ENCODE data around the gene KRT83. TPM values are rescaled to one million over a fixed set of nuclear protein-coding genes. Genes with fewer than 3 reads are reported as not detected.
A peak's percentile ranks its signal among the peaks of the same experiment; 100 is the strongest.
"Not testable (repeated sequence)": the region's sequence is repeated elsewhere in the genome, so short reads cannot be mapped to it uniquely, and the experiment has no call there.

Gene KRT83
- total RNA-seq, 1 donor from 2014 or later, result not detected

- Histone ChIP-seq H3K36me3 (ENCODE audit: control insufficient read depth, insufficient read depth, low read length) (no peaks in the 10 kb centered on the region), H3K4me3 (ENCODE audit: low read depth, low read length) (no peak overlapping the region), H3K27me3 (ENCODE audit: control insufficient read depth, insufficient read depth, low read length) (peaks cover 5% of the 10 kb centered on the region)
- FAIRE-seq (no peak), DNase-seq (ENCODE audit: low read depth) (no peak)
- no peak for TF ChIP-seq CTCF (IDR thresholded peaks at IDR 0.05; ENCODE audit: insufficient read depth, low read length, severe bottlenecking)
Observed at GRCh38 chr12:52316701-52317100, 4.5 kb downstream of the KRT83 start.

- no peak for DNase-seq (ENCODE audit: low read depth)
Observed at GRCh38 chr12:52316290-52316689, 4.9 kb downstream of the KRT83 start.

GRCh38 chr12:52315721-52316120, 5.5 kb downstream of the KRT83 start:
- FAIRE-seq; H3K4me3 ChIP-seq (ENCODE audit: low read depth, low read length); H3K36me3 ChIP-seq (ENCODE audit: control insufficient read depth, insufficient read depth, low read length); H3K27me3 ChIP-seq (ENCODE audit: control insufficient read depth, insufficient read depth, low read length): not testable (repeated sequence)
- peak; percentile 50 for TF ChIP-seq CTCF (IDR thresholded peaks at IDR 0.05; ENCODE audit: insufficient read depth, low read length, severe bottlenecking)
- DNase-seq (ENCODE audit: low read depth), result peak; percentile 19

More at GRCh38 chr12:52316290-52316689, 4.9 kb downstream of the KRT83 start:
- H3K36me3 ChIP-seq (ENCODE audit: control insufficient read depth, insufficient read depth, low read length), result no peaks in the 10 kb centered on the region
- H3K4me3 ChIP-seq (ENCODE audit: low read depth, low read length), result no peak overlapping the region
- peaks cover 5% of the 10 kb centered on the region for H3K27me3 ChIP-seq (ENCODE audit: control insufficient read depth, insufficient read depth, low read length)
- no peak for TF ChIP-seq CTCF (IDR thresholded peaks at IDR 0.05; ENCODE audit: insufficient read depth, low read length, severe bottlenecking)
- FAIRE-seq, result peak; percentile 75

DNA sequence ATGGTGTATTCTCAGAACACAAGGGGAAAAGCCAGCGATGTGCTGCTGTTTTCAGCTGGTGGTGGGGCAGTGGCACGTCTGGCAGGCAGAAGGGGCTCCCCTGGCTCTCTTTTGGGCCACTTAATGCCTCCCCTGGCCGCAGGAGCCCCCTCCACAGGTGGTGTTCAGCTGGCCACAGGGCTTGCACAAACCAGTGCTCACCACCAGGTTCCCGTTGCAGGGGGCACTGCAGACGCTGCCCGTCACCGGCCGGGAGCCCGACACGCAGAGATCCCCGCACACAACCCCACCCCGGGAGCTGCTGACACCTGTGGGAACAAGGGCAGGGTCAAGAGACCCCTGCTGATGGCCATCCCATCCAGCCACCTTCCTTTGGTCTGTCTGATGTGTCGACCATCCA, 6.7 kb downstream of the KRT83 start:
- Histone ChIP-seq H3K27me3 (ENCODE audit: control insufficient read depth, insufficient read depth, low read length) (peaks cover 3% of the 10 kb centered on the region), H3K4me3 (ENCODE audit: low read depth, low read length) (no peak overlapping the region), H3K36me3 (ENCODE audit: control insufficient read depth, insufficient read depth, low read length) (no peaks in the 10 kb centered on the region)
- no peak for TF ChIP-seq CTCF (IDR thresholded peaks at IDR 0.05; ENCODE audit: insufficient read depth, low read length, severe bottlenecking)
- no peak for DNase-seq (ENCODE audit: low read depth)
- FAIRE-seq, result no peak

DNA sequence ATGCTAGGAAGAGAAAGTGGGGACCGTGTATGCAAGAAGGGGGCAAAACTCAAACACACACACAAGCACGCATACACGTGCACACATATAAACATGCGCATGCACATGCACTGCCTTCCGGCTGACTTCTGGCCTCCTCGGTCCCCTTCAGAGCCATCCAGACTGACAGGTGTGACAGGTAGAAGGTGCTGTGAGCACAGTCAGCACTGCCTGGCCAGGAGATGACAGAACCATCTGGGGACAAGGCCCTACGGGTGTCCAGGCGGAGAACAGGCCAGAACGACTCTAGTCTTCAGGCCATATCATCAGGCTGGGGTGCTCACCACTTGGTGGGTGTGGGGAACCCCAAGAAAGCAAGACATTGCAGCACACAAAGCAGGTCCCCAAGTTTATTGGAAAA, 7.3 kb downstream of the KRT83 start:
- no peaks in the 10 kb centered on the region for H3K36me3 ChIP-seq (ENCODE audit: control insufficient read depth, insufficient read depth, low read length)
- TF ChIP-seq CTCF (IDR thresholded peaks at IDR 0.05; ENCODE audit: insufficient read depth, low read length, severe bottlenecking), result no peak
- FAIRE-seq (no peak), DNase-seq (ENCODE audit: low read depth) (no peak)
- no peak overlapping the region for H3K4me3 ChIP-seq (ENCODE audit: low read depth, low read length)
- H3K27me3 ChIP-seq (ENCODE audit: control insufficient read depth, insufficient read depth, low read length), result peaks cover 1% of the 10 kb centered on the region

DNA sequence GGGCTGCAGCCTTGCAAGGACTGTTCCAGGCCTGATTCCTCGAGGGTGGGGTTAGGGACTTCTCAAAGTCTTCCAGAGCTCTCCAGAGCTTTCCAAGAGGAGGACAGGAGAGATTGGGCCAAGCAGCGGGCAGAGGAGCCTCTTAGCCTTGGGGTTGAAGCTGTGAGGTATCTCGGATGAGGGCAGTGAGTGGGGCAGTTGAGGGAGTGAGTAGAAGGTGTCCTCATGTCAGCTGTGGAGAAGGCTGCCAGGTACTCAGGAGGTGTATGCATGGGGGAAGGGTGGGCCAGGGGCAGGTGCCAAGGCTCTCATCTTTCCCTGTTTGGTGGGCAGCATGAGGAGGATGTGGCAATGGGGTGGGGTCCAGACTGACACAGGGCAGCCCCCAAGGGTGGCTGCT, 7.7 kb downstream of the KRT83 start:
- Histone ChIP-seq H3K4me3 (ENCODE audit: low read depth, low read length) (no peak overlapping the region), H3K27me3 (ENCODE audit: control insufficient read depth, insufficient read depth, low read length) (no peaks in the 10 kb centered on the region), H3K36me3 (ENCODE audit: control insufficient read depth, insufficient read depth, low read length) (no peaks in the 10 kb centered on the region)
- no peak for FAIRE-seq
- DNase-seq (ENCODE audit: low read depth), result no peak
- TF ChIP-seq CTCF (IDR thresholded peaks at IDR 0.05; ENCODE audit: insufficient read depth, low read length, severe bottlenecking), result no peak

Measured in bronchial epithelial cell (primary cell).